CD4-positive, alpha-beta T cell treated with Interleukin-1 beta for 1 hour (primary cell): ENCODE results near the gene ARAP2.

Source experiments
- DNase-seq, 2 donors: peaks; one replicate each; pipeline ENCODE4 v3.0.0-alpha.2; 2020 to 2022

Gene ARAP2

DNA sequence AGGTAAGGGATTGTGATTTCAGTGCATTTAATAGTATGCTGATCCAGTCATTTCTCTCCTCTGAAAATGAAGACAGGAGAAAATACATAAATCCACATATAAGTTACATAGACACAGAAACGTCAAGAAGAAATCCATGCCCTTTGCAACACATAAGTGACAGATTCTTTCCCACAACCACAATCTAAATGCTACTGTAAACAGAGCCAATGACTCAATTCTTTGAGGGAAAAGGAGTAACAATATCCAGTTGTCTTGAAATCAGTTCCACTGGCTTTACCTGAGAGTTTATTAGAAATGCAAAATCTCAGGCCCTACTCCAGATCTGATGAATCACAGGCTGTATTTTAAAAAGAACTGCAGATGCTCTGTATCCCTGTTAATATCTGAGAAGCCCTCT lies 66.4 kb downstream of the ARAP2 start:
- no peak for DNase-seq

DNA sequence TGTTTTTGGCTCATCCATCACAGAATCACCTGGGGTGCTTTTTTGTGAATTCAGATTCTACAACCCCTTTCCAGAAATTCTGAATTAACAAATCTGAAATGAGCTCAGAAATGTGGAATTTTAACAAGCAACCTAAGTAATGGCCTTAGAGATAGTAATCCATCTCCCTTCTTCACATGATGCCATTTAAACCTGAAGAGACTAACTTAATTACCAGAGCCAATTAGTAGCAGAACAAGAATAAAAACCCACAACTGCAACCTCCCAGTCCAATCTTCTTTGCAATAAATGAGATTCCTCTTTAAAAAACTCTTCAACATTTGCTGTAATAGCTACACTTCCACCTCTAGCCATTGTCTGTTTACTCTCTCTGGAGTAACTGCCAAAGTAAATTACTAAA lies 69.7 kb downstream of the ARAP2 start:
- DNase-seq = no peak

DNA sequence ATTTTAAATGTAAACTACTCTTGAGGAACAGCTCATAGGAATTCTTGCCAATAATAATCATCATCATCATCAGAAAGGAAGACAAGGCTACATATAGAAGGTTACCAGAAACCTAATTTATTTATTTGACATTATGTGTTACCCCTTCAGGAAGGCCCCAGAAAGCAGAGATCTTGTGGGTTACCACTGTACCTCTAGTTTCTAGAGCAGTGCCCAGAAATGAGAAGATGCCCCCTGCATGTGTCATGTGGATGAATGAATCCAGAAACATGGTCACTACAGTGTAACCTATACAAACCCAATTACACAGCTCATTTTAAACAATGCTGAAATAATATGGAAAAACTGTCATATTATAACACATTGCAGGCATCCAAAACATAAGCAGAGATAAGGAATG lies 70.4 kb downstream of the ARAP2 start:
- DNase-seq = no peak

DNA sequence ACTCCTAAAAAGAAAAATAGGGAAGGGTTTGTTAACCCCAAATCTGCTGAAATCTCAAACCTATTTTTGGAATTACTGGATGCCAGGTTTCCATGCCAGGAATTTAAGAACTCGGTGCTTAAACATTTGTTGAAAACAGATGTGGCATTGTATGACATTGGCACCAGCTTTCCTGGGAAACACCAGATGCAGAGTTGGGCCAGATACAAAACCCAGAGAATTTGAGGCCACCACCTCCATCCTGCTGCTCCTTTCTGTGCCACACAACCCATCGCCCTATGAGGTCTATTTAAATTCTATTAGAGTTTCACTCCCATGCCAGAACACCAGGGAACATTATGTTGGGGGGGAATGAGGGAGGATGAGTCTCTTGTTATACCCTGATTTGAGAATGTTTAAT lies 71.7 kb downstream of the ARAP2 start:
- DNase-seq = no peak

DNA sequence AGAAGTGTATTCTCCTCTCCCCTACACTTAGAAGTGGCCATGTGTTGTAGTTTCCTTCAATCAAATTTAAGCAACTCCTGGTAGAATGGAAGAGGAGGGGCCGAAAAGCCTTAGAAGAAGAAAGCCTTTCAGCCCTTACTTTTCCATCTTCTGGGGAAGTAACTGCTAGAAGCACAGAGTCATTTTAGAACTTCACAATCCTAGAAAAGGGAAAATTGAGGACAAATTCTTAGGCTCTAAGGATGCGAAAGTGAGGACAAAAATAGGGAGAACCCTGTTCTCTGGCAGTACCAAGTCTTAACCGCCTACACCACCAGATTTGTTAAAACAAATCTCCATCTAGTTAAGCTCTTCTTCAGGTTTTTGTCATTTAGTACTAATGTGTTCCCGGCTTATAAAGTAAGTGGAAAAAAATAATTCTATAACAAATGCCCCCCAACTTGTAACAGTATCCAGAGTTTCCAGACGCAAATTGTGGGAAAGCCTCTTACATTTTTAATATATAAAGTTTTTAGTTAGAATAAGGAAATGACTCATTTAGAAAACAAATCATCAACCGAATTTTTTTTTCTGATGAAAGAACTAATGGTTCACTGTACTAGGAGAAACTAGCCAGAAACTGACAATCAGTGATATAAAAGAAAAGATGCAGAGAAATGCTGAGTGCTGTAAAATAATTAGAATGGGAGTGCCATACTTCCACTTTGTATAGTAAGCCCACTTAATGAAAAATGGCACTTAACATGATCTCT lies 76.0 kb downstream of the ARAP2 start:
- no peak for DNase-seq

DNA sequence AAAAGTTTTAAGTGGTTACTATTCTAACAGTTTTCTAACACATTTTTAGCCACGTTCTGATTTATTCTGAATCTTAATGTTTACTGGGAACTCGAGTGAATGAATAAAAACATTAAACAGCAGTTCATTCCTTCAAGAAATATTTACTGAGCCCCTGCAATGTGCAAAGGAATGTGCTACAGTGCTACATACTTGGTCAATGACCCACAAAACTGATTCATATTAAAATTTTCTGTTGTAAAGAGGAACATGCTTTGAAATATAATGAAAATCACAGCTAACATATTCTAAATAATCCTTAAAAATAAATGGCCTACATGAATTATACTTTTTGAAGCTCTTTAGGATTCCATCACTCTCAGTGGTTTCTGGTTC lies 78.7 kb downstream of the ARAP2 start:
- no peak for DNase-seq

DNA sequence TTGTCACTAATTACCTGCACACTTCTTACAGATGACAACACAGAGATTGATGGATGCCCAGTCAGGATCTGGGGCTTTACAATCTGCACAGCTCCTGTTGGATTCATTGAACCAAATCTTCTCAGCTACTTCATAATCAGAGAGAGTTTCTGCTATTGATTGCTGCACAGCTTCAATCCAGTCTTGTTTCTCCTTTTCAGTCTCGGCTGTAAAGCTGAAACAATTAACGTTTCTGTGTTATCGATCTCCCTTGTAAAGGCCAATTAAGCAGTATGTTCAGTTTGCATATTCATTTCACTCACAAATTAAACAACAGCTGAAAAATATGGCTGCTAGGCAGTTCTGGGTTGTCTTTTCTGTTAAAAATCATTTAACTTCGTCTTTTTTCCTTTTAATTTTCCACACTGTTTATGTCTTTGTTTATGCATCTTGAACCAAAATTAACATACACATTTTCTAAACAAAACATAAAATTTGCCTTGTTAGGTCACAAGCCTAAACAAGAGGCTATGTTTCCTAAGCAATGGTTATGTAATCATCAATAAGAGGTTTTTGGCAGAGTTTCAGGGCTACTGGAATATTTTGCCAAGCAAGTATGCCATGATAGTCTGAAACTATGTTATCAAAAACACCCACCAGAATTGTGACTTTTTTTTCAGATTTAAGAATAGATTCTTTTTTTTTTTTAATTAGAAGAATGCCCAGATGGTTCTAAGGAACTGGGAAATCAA lies 79.2 kb downstream of the ARAP2 start:
- no peak for DNase-seq

DNA sequence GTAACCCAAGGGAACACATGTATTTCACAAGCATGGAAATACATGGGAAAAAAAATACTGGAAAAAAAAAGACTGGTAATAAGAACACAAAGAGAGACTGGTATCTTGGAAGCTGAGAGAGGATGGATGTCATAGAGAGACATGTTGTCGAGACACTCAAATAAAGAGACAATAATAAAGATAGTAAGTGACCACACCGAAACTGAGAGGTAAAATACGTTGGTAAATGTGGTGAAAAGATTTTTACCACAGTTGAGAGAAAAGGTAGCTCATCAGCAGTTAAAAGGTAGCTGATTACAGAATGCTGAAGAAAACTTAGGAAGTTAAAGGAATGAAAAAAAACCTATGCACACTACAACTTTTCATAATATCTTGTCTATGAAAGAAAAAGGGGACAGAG lies 81.1 kb downstream of the ARAP2 start:
- DNase-seq = no peak

DNA sequence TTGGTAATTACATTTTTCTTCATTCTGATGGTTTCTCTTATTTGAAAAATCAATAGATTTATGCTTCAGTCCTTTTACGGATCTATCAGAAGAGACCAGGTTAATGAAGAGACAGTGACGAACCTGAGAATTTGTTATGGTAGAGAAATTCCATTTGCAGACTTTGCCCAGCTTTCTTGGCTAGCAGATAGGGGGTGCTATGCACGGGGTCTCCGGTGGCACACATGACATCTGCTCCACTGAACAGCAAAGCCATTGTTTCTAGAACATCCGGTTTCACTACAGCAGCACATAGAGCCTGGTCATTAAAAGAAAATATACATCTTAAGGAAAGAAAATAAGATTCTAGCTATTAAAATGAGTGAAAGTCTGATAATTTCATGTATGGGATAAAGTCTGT lies 85.1 kb downstream of the ARAP2 start:
- no peak for DNase-seq

DNA sequence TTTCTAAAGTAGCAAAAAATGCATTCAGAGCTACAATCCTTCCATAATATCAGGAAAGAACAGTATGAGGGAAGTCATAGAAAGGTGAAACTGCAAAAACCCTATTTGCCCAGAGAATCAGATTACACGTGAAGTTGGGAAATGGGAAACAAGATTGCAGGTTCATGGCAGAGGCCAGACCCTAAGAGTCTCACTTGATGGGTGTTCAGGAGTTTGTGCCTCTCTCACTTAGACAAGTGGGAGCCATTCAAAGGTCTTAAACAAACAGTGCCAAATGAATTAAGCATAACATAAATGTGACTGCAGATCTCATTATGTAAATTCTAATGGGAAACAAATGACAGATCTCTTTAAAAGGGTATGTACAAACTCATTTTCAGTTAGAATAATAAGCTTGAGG lies 91.6 kb downstream of the ARAP2 start:
- DNase-seq = no peak

DNA sequence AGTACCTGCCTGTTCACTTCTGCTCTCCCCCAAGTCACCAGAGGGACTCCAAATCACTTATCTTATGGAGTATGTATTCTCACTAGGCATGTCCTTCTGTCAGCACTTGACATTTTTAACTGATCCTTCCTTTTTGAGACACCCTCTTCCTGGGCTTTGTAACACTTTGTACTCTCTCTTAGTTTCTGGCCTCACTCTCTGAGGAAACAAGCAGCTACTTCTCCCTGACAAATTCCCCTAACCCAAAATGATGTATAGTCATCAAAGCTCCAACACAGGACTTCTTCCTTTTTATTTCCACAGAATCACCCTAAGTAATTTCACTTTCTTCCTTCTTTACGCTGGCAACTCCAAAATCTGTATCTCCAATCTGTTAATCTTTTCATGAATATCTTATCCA lies 101.8 kb downstream of the ARAP2 start:
- DNase-seq = no peak

DNA sequence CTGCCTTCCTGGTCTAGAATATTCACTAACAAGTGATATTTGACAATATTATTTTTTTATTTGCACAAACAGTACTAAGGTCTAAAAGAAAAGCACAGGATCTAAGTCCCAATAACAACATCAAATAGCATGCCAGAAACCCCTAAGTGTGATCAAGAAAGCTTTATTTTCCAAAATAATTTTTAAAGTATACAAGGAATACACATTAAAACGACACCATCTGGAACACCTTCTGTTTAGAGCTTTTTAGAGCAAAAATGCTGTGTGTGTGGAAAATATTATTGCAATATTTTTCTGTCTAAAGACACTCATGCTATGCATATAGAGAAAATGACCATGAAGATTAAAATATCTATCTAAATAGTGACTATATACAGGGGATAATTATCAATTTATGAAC lies 103.1 kb downstream of the ARAP2 start:
- no peak for DNase-seq

DNA sequence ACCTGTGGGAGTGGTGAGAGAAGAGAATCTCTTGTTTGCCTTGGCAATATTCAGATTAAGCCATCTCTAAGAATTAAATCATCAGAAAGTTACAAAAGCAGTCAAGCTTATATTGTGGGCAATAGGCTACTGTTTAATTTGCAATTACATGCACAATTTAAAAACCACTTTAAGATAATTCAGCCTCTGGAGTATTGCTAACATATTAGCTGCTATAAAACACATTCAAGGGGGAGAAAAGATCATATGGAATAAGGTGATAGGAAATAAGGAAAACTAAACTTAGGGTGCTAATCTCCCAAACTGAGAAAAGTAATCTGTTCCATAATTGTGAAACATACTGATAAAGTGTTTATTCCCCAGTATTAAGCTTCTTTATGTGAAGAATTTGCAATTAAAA lies 103.9 kb downstream of the ARAP2 start:
- no peak for DNase-seq

DNA sequence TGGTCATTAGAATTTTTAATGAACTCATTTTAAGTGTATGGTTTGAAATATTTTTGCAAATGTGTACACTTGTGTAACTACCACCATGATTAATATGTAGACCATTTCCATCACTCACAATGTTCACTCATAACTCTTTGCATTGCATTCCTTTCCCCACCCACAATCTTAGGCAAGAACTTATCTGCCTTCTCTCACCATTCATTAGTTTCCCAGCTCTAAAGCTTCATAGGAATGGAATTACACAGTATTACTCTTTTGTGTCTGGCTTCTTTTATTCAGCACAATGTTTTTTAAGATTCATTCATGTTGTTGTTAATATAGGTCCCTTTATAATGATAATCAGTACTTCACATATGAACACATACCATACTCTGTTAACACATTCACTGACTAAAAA lies 106.1 kb downstream of the ARAP2 start:
- no peak for DNase-seq

DNA sequence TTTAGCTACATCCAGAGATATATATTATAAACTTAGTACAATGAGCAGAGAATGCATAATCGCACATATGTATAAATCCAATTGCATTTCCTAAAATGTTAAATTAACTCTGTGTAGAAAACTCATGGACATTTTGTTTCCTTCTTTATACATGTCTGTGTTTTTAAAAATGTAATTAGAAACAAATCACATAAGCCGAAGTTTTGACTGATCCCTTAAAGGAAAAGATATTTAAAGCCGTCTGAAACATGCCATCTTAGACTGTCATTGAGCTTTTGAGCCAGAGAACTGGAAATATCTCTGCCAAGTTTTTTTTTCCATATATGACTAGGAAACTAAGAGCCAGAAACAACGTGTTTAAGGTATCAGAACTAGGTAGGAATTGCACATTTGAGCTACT lies 107.0 kb downstream of the ARAP2 start:
- no peak for DNase-seq

DNA sequence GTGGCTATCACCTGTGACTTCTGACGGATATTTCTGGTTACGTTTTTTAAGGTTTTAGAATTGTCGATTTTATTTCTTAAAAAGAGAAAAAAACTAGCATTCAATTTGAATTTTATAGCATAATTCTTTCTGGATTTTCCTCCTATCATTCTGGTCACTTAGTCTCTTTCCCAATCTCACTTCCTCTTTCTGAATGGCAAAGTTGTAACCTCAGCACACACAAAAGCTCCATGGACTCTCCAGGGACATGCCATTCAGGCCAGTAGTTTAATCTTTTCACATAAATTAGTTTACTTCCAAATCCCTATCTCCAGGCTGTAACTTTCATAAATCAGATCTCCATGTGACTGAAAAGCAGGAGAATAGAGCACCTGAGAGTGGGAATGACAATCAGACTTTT lies 110.7 kb downstream of the ARAP2 start:
- DNase-seq = no peak

DNA sequence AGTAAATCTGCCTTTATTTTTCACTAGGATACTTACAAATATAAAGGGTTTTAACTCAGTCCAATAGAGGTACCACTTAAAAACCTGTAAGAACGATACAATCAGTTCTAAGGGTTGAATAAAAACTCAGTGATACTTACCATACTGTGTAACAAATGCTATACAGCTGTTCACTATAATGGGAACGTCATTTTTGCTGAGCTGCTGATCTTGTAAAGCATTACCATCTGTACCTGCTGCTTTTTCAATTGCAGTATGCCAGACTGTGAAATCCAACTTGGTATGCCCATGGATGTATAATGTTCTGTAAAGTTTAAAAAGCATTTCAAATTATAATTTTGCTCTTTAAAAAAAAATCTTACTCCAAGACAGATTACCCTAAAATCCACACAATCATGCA lies 111.2 kb downstream of the ARAP2 start:
- DNase-seq = no peak

DNA sequence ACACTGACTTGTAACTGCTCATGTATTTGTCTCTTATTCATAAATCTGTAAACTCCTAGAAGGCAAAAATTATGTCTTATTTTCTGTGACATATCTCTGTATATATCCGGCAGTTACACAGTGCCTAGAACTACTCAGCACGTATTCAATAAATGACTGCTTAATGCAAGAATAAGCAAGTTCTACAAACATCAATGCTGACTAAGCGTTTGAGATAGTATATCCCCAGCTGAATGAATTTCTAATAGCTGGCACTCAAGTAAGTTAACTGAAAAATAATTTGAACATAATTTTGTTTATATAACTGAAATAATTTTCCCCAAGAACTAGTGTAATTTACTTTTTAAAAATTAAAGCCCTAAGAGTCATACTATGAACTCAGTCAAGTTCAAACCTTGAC lies 113.7 kb downstream of the ARAP2 start:
- no peak for DNase-seq

DNA sequence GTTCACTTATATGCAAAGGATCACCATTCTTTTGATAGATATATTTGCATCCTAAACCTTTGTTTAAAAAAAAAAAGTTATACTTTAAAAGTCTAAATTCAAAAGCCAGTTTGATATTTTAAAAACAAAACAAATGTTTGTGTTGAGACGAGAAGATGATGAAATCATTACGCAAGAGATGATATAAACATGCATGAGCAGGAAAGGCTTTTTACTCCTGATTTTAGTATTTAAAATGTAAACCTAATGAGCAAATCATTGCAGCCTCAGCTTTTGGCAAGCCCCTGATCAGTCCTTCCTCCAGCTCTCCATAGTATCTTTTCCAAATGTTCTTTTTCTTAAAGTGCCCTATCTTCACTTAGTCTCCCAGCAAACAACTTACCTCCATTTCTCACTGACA lies 115.6 kb downstream of the ARAP2 start:
- DNase-seq = no peak

DNA sequence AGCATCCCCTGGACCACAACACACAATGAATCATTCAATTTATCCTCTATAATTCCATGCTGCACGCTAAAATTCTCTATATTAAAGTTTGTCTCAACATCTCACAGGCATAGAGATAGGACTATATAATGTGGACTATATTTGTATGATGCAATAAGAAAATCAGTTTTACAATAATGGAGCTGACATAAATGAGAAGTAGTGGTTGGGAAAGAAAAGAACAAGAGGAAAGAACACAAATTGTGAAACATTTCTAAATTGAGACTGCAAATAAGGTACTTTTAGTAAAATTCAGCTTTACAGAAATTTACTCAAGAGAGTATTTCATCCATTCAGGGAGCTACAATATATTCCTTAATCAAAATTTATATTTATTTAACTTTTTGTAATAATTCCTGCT lies 120.4 kb downstream of the ARAP2 start:
- no peak for DNase-seq

DNA sequence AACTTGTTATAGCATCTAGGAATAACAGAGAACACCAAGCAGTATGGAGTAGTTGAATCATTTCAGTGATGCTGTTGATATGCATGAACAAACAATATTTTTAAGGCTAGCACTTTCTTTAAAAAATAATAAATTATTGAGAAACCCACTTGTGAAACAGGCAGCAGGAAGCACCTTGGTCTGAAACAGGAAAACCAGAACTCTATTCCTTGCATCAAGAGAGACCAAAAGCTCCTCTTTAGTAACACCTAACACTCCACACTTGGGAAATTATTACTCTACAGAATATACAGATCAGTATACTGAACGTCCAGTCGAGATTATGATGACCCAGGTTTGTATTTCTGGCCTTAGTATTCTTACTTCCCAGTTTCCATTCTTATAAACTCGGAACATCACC lies 129.0 kb downstream of the ARAP2 start:
- DNase-seq = no peak

DNA sequence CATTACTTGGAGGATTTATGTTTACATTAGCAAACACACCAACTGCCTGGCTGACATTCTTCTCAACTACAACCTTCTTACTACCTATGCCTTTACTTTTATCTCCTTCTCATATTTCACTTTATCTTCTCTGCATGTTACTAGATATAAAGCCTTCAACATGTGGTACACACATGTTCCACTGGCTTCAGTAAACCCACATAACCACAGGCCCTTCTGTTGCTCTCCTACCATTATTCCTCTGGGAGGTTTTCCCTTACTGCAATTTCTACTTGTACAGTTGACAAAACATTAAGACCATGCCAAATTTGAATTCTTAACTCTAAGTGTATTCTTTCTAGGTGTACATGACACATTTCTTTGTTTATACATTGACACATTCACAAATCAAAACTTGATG lies 133.1 kb downstream of the ARAP2 start:
- no peak for DNase-seq

DNA sequence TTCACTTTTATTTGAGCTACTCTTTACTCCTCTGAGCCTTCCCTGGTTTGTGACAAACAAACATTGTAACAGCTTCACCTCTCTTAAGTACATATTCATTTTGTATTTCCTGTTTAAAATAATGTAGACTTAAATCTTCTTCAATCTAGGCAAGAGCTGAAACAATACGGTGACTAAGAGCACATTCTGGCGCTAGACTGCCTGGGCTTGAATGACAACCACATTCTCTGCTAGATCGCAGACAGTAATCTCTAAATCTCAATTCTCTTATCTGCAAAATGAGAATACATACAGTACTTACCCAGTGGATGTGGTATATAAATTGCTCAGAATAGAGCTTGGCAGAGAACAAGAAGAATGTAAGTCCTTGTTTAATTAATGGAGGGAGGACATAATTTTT lies 144.8 kb downstream of the ARAP2 start:
- no peak for DNase-seq

DNA sequence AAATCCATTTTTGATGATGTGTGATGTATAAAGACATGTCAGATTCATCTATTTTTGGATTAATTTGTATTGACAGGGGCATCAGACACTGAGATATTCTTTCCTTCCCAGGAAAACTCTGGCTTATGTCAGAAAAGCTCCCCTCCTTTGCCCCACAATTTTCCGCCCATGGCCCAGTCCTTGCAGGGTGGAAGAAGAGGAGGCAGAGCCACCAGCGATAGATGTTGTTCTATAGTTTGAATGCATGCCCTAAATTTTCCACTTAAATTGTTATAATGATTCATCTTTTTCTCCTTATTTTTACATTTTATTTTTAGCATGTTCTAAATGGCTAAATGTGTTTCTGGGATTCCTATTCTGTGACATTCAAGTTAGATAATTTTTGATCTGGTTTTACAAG lies 149.3 kb downstream of the ARAP2 start:
- no peak for DNase-seq

DNA sequence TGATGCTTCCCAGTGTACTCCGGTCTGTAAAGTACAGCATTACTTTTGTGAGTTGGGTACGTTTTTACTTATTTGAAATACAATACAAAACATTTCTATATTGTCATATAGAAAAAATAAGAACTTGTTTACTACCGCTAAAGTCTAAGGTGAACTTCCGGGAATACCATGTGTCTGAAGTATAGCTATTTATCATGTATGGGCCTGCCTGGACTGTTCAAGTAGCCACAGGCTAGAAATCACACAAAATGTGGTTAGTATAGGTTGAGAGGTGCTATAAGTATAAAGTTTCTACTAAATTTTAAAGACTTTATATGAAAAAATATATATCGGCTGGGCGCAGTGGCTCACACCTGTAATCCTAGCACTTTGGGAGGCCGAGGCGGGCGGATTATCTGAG lies 152.3 kb downstream of the ARAP2 start:
- no peak for DNase-seq
